IPS-20b (cell line): ENCODE data around the gene CNTN1.

Experiments
- H3K27ac ChIP-seq: one replicate; pipeline ENCODE4 v1.5.1; 2013; ENCODE audit warnings: low read length
- H3K27me3 ChIP-seq: 2 replicates; pipeline ENCODE4 v1.6.1; 2013; ENCODE audit warnings: mild to moderate bottlenecking, low read length, inconsistent platforms; ENCODE audit not compliant: insufficient read depth
- H3K36me3 ChIP-seq: 2 replicates; pipeline ENCODE4 v1.6.1; 2013; ENCODE audit warnings: low read depth, mild to moderate bottlenecking, inconsistent platforms, low read length, moderate library complexity; ENCODE audit not compliant: insufficient read depth
- H3K4me1 ChIP-seq: 2 replicates; pipeline ENCODE4 v1.6.1; 2013; ENCODE audit warnings: mild to moderate bottlenecking, control low read depth, inconsistent platforms, low read length, moderate library complexity; ENCODE audit not compliant: insufficient read depth
- H3K4me3 ChIP-seq: 2 replicates; pipeline ENCODE4 v1.5.1; 2013; ENCODE audit warnings: mild to moderate bottlenecking, low read length, inconsistent platforms
- H3K9ac ChIP-seq: 2 replicates; pipeline ENCODE4 v1.6.1; 2013; ENCODE audit warnings: low read depth, mild to moderate bottlenecking, inconsistent platforms, low read length, moderate library complexity
- H3K9me3 ChIP-seq: 2 replicates; pipeline ENCODE4 v1.6.1; 2013; ENCODE audit warnings: mild to moderate bottlenecking, low read depth, low read length, inconsistent platforms; ENCODE audit not compliant: insufficient read depth

CNTN1 gene

DNA sequence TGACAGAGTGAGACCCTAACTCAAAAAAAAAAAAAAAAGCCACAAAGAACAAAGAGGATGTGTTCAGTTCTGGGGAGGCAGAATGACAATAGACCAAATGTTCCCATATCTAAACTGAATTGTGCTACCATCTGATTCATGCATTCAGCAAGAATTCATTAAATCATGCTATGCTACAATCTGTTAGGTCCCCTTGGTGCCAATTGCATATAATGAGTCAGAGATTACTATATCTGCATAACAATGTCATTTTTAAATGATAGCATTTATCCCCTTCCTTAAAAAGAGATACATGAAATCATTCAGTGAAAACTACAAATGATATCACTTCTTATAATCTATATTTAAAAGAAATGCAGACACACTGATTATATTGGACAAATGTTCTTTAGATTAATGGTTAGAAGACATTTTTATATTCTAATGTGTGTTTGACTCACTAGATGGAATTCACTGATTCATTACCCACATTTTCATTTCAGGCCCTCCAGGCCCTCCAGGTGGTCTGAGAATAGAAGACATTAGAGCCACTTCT, 288.3 kb downstream of the CNTN1 start:
- no peaks in the 10 kb centered on the region for H3K9me3 ChIP-seq
- no peaks in the 10 kb centered on the region for H3K27me3 ChIP-seq
- H3K27ac ChIP-seq = no peak overlapping the region
- peaks cover 6% of the 10 kb centered on the region; the same call in 1 of the 2 replicates for H3K4me1 ChIP-seq
- no peaks in the 10 kb centered on the region for H3K36me3 ChIP-seq
- H3K9ac ChIP-seq = no peak overlapping the region
- H3K4me3 ChIP-seq = no peak overlapping the region

DNA sequence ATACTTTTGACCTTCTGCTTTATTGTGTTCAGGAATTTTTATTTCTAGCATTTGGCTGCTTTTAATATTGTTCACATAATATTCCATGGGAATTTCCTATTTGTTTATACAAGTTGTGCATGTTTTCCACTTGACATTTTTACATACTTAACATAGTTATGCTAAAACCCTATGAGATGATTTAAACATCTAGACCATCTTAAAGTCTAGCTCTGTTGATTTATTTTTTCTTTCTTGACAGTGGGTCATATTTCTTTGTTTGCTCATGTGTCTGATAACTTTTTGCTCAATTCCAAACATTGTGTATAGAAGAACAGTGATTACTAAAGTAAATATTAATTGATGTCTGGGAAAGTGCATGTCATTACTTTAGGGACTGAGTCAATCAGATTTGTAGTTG, 293.8 kb downstream of the CNTN1 start:
- H3K4me3 ChIP-seq = no peak overlapping the region
- no peaks in the 10 kb centered on the region for H3K4me1 ChIP-seq
- no peak overlapping the region for H3K9ac ChIP-seq
- no peaks in the 10 kb centered on the region for H3K9me3 ChIP-seq
- H3K36me3 ChIP-seq = no peaks in the 10 kb centered on the region
- no peak overlapping the region for H3K27ac ChIP-seq
- no peaks in the 10 kb centered on the region for H3K27me3 ChIP-seq

DNA sequence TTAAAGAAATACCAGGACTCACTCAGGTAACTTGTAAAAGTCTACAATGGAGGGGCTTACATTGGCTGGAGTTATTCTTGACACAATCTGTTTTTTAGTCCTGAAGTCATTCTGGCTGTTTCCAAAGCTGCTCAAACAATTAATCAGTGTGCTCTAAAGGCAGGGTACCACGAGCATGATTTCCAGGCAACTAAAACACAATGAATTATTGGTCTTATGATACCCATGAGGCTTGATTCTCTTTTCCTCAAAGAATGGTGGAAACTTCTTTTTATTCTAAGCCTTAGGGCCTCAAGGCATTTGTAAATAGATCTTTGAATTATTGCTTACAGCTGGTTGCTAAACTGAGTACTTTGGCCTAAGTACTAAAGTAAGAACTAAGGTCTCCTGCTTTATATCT, 296.1 kb downstream of the CNTN1 start:
- no peaks in the 10 kb centered on the region for H3K9me3 ChIP-seq
- H3K9ac ChIP-seq = no peak overlapping the region
- H3K27me3 ChIP-seq = no peaks in the 10 kb centered on the region
- no peaks in the 10 kb centered on the region for H3K36me3 ChIP-seq
- H3K27ac ChIP-seq = no peak overlapping the region
- no peak overlapping the region for H3K4me3 ChIP-seq
- no peaks in the 10 kb centered on the region for H3K4me1 ChIP-seq

DNA sequence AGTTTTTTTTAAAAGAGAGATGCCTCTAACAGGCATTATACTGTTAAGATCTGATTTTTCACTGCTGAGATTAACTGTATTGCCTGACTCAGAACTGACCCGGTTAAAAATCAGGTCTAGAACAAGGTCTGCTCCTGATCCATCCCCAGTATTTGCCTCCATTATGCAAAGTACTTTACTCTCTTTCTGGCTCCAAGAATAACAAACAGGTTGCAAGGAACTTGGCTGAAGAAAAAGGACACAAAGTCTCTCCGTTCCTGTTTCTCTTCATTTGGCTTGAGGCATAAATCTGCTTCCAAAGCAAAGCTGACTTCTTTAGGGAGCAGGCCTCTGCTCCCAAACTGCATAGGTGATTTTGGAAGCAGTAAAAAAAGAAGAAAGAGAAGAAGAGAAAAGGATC, 296.6 kb downstream of the CNTN1 start:
- no peaks in the 10 kb centered on the region for H3K4me1 ChIP-seq
- H3K27me3 ChIP-seq = no peaks in the 10 kb centered on the region
- no peaks in the 10 kb centered on the region for H3K36me3 ChIP-seq
- H3K27ac ChIP-seq = no peak overlapping the region
- H3K9me3 ChIP-seq = no peaks in the 10 kb centered on the region
- H3K9ac ChIP-seq = no peak overlapping the region
- no peak overlapping the region for H3K4me3 ChIP-seq

DNA sequence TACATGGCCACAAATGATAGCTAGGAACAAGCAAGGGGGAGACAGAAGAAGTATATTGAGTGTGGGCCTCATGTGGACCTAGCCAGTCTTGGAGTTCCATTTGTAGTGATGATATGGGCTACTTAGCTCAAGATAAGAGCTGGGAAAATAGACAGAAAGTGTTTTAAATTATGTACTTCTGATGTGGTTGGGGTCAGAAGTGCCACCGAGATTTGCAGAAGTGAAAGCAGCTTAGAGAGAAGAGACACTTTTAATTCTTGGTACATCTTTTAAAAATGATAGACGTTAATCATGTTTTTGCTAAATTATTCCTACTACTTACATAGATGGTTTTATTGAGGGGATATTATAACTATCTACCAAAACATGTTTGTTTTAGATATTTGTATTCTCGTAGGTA, 297.5 kb downstream of the CNTN1 start:
- Histone ChIP-seq H3K36me3 (no peaks in the 10 kb centered on the region), H3K4me1 (no peaks in the 10 kb centered on the region), H3K4me3 (no peak overlapping the region), H3K27ac (no peak overlapping the region), H3K27me3 (no peaks in the 10 kb centered on the region), H3K9me3 (no peaks in the 10 kb centered on the region), H3K9ac (no peak overlapping the region)

DNA sequence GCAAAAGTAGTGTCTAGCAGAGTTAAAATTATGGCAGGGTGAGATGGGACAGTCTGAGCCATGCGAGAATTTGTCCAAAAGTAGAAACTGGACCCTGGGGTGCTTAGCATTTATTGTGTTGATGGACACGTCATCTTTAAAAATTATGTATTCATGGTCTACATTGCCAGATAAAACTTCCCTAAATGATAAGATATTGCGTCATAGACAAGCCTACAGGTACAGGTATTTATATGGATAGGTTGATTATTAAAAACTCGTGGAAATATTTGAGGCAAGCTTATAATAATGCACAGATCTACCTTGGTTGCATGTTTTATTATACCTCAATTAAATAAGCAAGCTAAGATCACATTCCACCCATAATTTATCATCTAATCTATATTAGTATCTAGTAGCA, 299.9 kb downstream of the CNTN1 start:
- no peaks in the 10 kb centered on the region for H3K9me3 ChIP-seq
- H3K27ac ChIP-seq = no peak overlapping the region
- H3K9ac ChIP-seq = no peak overlapping the region
- no peaks in the 10 kb centered on the region for H3K4me1 ChIP-seq
- no peaks in the 10 kb centered on the region for H3K27me3 ChIP-seq
- no peak overlapping the region for H3K4me3 ChIP-seq
- H3K36me3 ChIP-seq = no peaks in the 10 kb centered on the region

DNA sequence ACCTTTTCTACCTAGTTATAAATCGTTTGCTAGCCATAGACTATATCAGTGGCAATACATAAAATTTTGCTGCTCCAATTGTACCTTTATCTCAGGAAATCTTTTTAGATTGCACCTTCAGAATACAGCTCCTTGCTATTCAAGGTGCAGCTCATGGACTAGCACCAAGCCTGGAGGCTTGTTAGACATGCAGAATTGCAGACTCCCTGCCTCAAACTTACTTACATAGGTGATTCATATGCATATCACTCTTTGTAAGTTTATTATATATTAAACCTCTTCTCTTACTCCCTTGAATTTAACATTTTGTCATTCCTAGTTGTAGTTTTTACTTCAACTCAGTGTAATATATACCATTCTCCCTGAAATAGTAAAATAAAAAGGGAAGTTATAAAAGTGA, 300.4 kb downstream of the CNTN1 start:
- no peak overlapping the region for H3K27ac ChIP-seq
- no peaks in the 10 kb centered on the region for H3K36me3 ChIP-seq
- no peaks in the 10 kb centered on the region for H3K9me3 ChIP-seq
- no peak overlapping the region for H3K4me3 ChIP-seq
- H3K27me3 ChIP-seq = no peaks in the 10 kb centered on the region
- H3K4me1 ChIP-seq = no peaks in the 10 kb centered on the region
- no peak overlapping the region for H3K9ac ChIP-seq

DNA sequence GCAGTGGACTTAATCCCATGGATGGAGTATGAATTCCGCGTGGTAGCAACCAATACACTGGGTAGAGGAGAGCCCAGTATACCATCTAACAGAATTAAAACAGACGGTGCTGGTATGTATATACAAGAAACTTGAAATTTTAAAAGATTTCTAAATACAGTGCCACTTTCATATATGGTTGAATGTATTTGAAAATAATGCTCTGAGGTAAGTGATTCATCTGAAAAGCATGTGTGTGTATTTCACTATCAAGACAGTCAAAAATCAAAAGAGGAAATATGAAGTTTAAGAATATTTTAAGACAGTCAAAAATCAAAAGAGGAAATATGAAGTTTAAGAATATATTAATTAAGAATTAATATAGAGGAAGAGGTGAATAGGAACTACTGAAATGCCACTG, 300.9 kb downstream of the CNTN1 start:
- Histone ChIP-seq H3K4me3 (no peak overlapping the region), H3K27ac (no peak overlapping the region), H3K9me3 (no peaks in the 10 kb centered on the region), H3K4me1 (no peaks in the 10 kb centered on the region), H3K9ac (no peak overlapping the region), H3K27me3 (no peaks in the 10 kb centered on the region), H3K36me3 (no peaks in the 10 kb centered on the region)

DNA sequence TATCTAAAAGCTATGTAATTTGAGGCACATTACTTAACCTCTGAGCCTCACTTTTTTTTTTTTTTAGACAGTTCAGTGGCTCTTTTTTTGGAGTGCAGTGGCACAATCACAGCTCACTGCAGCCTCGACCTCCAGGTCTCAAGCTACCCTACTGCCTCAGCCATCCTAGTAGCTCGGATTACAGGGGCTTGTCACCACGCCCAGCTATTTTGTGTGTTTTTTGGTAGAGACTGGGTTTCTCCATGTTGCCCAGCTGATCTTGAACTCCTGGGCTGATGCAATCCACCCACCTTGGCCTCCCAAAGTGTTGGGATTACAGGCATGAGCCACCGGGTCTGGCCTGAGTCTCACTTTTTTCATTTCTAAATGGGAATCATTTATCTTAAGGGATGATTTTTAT, 303.9 kb downstream of the CNTN1 start:
- Histone ChIP-seq H3K9me3 (peaks cover 3% of the 10 kb centered on the region; the same call in 1 of the 2 replicates), H3K27me3 (no peaks in the 10 kb centered on the region), H3K27ac (no peak overlapping the region), H3K36me3 (no peaks in the 10 kb centered on the region), H3K9ac (no peak overlapping the region), H3K4me3 (no peak overlapping the region), H3K4me1 (no peaks in the 10 kb centered on the region)

DNA sequence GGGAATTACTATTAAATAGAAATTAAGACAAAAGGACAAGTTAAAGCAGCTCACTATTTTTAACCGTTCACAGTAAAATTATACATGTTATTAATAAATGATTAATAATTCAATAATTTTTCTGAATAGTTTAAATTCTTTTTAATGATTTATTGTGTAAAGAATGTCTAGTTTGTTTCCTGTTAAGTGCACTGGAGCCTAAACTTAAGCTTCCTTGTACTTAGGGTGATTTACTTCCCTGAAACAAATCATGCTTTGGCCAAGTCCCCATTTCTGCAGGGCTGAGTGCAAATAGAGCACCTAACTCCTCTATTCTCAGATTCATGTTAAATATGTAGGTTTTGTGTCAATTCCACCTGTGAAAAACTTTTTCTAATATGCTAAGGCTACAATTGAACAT, 307.0 kb downstream of the CNTN1 start:
- H3K4me1 ChIP-seq = no peaks in the 10 kb centered on the region
- H3K9me3 ChIP-seq = peaks cover 19% of the 10 kb centered on the region; the same call in 1 of the 2 replicates
- no peak overlapping the region for H3K9ac ChIP-seq

DNA sequence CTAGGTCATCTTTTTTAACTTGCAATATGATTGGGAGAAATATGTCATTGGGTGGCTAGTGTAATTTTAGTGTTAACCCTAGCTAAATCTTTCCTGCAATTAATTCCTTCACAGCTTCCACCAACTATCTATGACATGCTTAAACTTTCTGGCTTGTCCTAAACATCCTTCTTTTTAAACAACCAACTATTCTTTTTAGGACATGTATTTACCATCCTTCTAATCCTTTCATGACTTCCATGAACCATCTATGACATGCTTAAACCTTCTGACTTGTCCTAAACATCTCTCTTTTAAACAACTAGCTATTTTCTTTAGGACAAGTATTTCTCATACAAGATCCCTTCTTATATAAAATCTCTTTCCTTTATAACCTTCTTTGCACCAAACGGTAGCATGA, 316.2 kb downstream of the CNTN1 start:
- H3K27me3 ChIP-seq = no peaks in the 10 kb centered on the region
- H3K9ac ChIP-seq = no peak overlapping the region
- H3K27ac ChIP-seq = no peak overlapping the region
- peaks cover 92% of the 10 kb centered on the region for H3K9me3 ChIP-seq
- H3K4me3 ChIP-seq = no peak overlapping the region
- H3K4me1 ChIP-seq = no peaks in the 10 kb centered on the region
- H3K36me3 ChIP-seq = no peaks in the 10 kb centered on the region

More for the DNA sequence above, 307.0 kb downstream of the CNTN1 start:
- H3K27ac ChIP-seq = no peak overlapping the region
- no peak overlapping the region for H3K4me3 ChIP-seq
- no peaks in the 10 kb centered on the region for H3K36me3 ChIP-seq
- H3K27me3 ChIP-seq = no peaks in the 10 kb centered on the region

DNA sequence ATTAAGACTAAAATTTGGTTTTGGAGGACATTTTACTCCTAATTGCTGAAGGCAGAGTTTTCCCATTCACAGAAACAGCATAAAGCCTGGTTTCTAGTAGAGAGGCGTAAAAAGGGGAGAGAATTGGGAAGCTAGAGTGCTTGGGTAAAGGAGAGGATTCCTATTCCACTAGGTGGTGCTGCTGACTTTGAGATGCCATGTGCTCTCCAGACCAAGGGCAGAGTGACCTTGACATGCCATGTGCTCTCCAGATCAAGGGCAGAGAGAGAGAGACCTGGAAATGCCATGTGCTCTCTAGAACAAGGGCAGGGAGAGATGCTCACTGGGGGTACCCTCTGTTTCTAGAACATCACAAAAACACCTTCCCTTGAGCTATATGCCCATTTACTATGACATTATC, 319.7 kb downstream of the CNTN1 start:
- no peak overlapping the region for H3K9ac ChIP-seq
- H3K27ac ChIP-seq = no peak overlapping the region
- no peaks in the 10 kb centered on the region for H3K4me1 ChIP-seq
- H3K9me3 ChIP-seq = peaks cover 59% of the 10 kb centered on the region
- H3K36me3 ChIP-seq = no peaks in the 10 kb centered on the region
- H3K4me3 ChIP-seq = no peak overlapping the region
- H3K27me3 ChIP-seq = no peaks in the 10 kb centered on the region
